AG20443 (cell line): Measurements from ENCODE around the gene USP49.
"Not testable (repeated sequence)": the region's sequence is repeated elsewhere in the genome, so short reads cannot be mapped to it uniquely, and the experiment has no call there.

Experiments
- DNase-seq: peaks from one replicate; pipeline ENCODE4 v3.0.0; 2012; ENCODE audit warnings: low spot score, mixed read lengths

USP49 gene

DNA sequence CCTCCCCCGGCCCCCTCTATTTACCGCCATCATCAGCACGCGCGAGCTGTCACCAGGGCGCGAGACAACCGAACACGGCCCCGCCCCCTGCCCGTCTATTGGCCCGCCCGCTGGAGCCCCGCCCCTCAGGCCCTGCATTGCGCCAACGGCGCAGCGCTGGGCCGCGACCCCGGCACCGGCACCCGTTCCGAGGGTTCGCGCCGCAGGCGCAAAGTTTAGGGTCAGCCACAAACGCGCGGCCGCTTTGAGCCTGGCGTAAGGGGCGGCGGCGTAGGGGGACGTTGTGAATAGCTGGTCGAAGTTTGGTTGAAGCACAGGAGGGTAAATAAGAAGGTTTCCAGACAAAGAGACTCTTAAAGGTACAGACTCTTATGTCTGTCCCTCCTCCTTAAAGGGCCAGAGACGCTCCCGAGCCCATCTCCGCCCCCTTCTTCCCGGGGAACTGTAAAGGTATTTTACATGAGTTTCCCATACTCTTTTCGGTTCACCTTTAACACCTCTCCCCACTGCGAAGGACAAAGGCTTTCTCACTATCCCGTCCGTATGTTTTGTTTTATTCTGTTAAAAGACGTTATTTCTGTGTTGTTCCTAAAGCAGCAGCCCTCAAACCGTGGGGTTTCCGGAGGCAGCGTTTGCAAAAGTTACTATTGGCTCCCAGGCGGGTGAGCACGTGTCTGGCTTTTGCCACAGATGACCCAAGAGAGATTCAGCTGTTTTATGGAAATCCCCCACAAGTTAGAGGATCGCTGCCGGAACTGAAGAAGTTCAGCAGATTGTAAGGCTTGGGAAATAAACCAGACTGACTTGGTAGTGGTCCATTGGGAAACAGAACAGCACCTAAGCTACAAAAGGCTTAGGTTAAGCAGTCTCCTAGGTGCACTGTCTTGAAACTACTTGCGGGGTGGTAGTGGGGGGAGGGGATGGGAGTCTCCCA is at the start of gene USP49:
Gene USP49 (minus strand): TSS at position 76 of the 934 bp plus-strand sequence. CDS start 88,392 bp downstream, outside the sequence.
- peak; percentile 96 for DNase-seq

DNA sequence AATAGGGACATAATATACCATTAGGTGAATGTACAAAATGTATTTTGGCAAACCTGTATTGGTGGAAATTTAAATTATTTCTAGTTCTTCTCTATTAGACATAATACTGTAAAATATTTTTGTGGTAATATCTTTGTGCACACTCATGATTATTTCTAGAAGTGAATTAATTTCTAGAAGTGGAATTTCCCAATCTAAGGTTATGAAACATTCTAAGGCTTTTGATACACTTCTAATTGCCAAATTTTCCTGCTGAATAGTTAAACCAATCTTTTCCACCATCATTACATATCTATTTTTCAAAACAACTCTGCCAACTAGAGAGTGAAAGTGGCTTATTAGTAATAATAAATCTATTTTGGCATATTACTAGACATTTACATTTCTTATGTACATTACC is 48.3 kb upstream of the USP49 start:
- DNase-seq, result no peak

DNA sequence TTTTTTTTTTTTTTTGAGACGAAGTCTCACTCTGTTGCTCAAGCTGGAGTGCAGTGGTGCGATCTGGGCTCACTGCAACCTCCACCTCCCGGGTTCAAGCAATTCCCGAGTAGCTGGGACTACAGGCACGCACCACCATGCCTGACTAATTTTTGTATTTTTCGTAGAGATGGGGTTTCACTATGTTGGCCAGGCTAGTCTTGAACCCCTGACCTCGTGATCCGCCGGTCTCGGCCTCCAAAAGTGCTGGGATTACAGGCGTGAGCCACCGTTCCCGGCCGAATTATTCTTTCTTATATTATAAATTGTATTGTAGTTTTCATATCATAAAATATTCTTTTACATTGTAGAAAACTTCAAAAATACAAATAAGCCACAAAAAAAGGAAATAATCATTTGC is 47.7 kb upstream of the USP49 start:
- DNase-seq, result not testable (repeated sequence)

DNA sequence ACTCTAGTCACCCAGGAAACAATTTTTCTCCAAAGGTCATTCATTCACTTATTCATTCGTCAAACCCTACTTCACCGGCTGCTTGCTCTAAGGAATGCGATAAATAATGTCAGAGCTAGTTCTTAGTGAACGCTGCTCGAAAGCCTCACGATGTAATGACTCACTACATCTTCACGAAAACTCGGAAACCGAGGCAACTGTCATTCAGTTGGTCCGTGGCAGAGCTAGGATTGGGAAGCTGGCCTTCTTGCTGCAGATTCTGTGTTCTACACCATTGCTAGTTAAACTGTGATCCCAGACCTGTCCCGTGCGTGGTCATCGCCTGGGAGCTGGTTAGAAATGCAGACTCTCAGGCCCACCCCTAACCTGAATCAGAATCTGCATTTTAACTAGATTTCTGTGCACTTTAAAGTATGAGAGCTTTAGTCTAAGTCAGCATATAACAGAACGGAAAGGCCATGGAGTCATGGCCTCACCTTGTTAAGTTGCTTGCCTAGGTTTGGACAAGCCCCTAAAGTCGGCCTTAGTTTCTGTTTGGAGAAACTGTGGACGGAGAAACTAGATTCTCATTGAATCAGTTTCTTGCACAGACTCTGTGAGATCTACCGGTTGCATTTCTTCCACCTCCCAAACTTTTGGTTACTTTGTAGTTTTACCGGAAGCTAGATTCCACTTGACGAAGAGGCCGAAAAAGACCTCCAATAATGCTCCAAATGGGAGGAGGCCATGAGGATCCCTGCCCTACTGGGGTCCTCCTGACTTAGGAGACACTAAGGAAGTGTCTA is 47.1 kb upstream of the USP49 start:
- peak; percentile 74 for DNase-seq

DNA sequence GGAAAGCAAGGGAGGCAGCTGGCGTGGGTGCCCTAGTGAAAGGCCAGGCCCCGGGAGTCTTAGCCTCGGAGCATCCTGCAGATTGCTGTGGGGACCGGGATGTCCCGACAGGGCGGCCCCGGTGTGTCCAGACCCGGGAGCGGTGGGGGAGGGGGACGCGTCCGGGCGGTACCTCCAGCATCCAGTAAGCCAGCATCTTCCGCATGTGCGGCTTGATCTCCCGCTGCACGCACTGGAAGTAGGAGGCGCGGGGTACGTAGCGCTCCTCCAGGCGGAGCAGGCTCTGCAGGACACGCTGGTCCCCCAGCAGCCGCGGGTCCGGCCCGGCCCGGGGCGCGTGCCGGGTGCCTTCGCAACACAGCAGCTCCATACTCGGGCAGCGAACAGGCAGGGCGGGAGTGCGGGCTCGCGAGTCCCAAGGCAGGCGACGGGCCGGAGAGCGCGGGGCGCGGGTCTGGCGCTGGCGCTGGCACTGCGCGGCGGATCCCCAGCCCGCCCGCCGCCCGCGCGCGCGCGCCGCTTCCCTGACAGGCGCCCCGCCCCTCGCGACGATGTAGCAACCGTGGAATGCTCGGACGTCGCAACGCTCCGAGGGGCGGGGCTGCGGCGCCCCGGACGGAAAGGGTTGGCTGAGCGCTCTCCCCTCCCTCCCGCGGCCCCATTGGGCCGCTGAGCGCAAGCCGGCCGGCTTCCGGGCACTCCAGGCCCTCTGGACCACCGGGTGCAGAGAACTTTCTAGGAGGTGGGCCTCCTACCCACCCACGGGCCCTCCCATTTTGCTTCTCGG is 46.3 kb upstream of the USP49 start, which contains the start of gene CCND3:
Gene CCND3 (minus strand): TSS at position 529 of the 787 bp plus-strand sequence. CDS start 159 bp downstream, at position 370.
- peak; percentile 96 for DNase-seq

DNA sequence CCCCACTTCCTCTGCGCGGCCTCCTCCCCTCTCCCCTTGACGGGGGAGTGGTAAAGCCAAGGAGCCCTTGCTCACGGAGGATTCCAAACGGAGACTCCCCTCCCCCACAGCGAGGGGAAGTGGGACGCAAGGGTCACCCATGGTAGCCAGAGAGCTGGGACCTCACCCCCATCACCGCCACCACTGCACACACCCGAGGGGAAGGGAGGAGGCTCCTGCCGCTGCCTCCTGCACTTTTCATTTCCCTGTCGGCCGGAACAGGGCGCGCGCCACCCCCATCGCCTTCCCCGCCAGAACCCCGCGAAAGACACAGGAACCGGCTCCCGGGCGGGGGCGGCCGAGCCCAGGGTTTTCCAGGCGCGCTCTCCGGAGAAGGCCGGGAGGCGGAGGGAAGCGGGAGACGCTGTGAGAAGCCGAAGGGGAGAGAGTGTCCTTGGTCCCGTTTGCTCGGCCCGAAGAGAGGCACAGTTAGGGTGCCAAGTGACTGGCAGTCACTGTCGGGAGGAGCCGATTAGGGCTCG is 45.6 kb upstream of the USP49 start:
- peak; percentile 47 for DNase-seq

DNA sequence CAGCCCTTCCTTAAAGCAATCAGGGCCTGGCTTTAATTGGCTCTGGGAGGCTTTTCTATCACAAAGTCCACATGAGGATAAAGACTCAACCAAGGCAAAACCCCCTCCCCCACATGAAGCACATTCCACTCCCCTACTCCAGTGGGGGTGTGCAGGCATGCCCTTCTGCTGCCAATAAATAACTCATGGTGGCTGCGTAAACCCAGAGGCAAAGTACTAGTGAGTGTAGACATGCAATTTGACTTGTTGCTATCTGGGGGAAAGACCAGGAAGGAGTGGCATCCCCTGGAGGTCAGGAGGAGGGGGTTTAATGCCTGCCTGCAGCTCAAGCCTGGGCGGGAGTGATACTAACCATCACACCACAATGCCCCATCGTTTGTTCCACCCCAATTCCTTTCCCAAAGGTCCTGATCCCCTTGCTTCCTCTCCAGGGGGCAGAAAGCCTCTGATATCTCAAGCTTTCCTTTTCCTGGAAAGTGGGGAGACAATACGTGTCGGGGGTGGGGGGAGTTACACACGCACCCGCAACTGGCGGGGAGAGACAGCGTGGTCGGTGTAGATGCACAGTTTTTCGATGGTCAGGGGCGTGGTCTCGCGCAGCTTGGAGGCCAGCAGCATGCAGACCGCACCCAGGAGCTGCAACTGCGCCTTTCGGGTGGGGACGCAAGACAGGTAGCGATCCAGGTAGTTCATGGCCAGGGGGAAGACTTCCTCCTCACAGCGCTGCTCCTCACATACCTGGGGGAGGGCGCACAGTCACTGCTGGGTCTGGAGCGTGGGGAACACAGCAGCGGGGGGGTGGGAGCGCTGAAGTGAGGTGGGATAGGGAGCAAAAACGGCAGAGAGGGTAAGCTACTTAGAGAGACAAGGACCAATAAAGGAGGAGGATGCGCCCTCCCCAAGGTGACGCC is 44.9 kb upstream of the USP49 start:
- no peak for DNase-seq

DNA sequence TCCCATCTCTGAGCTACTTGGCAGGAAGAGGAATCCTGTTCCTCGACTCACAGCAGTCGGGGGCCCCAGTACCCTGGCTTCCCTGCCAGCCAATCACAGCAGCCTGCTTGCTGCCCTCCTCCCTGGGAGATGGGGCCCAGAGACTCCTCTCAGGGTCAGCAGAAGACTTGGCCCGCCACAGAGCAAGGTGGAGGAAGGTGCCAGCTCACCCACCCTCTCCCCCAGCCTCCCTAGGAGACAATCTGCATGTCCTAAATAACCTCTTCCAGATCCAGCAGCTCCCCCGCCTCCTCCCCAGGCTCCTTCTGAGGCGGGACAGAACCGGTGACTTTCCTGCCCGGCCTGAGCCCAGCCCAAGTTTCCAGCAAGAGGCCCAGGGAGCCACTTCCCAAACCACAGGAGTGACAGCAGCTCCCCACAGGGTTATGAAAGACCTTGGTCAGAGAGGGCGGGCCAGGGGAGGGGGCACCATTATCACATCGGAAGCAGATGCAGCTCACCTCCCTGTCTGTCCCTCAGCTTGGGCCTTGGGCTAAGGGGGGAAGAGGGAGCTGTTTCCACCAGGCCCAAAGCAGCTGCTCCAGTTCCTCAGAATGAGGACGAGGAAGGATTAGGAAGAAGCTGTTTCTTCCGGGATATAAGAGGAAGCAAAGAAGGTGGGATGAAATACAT is 44.1 kb upstream of the USP49 start:
- peak; percentile 49 for DNase-seq

DNA sequence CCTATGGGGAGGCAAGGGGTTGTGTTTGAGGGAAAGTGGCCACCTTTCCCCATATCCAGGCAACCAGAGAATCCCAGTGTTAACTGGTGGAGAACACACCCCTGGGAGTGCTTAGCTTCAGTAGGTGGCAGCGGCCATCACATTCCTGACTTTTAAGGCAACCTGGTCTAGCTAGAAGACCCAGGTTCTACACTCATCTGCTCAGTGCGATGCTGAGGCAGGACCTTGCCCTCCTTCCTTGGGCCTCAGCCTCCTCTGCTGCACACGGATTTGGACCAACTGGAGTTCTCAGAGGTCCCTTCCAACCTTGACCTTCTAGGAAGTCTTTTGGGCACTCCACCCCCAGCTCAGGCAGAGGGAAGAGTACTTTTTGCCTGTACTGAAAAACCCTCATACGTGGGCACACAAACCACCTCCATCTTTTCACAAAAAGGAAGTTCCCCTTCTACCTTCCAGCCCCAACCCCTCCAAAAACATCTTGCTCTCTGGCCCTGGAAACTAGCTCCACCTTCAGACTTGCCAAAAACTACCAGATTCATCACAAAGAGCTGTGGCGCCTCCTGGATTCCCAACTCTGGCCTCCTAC is 43.5 kb upstream of the USP49 start:
- no peak for DNase-seq

DNA sequence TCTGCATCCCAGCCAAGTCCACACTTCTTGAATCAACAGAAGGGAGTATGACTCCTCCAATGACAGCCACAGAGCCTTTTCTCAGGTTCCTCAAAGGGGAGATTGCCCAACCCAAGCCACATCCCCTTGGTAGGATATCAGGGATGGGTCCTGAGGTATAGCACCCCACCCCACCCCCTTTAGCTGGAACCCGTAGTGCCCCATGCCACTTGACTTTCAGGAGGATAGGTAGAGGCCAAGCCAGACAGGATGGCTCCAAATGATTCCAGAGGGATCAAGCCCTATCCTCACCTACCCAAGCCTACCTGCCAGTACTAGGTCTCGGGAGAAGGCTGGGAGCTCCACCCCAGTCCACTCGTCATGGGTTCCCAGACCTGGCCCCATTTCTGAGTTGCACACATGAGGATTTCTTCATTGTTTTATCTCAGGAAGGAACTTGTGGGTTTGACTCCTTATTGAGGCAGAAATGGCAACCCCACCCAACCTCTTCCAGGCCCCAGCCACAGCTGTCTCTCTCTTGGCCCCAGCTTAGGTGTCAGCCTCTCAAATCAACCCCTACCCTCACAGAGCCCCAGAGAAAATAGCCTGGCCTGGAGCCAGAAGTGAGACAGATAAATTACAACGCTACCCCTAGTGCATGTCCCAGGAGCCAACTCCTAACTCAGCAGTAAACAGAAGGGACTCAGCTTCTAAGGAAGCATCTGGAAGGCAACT is 42.8 kb upstream of the USP49 start:
- DNase-seq, result no peak

DNA sequence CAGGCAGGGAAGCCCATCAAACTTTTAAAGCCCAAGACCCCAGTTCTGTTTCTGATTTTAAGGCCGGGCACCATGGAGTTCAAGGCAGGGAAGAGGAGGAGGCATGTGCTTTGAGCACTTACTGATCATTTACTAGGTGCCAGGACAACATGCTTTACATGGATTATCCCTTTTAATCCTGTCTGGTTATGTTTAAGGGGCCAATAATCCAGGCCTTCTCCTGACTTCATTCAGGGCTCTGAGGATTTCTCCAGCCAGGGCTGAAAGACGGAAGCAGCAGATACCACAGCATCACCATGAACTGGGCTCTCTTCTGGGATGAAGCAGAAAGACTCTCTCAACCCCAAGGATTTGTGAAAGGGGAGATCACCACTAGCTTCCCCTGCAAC is 42.3 kb upstream of the USP49 start:
- no peak for DNase-seq

DNA sequence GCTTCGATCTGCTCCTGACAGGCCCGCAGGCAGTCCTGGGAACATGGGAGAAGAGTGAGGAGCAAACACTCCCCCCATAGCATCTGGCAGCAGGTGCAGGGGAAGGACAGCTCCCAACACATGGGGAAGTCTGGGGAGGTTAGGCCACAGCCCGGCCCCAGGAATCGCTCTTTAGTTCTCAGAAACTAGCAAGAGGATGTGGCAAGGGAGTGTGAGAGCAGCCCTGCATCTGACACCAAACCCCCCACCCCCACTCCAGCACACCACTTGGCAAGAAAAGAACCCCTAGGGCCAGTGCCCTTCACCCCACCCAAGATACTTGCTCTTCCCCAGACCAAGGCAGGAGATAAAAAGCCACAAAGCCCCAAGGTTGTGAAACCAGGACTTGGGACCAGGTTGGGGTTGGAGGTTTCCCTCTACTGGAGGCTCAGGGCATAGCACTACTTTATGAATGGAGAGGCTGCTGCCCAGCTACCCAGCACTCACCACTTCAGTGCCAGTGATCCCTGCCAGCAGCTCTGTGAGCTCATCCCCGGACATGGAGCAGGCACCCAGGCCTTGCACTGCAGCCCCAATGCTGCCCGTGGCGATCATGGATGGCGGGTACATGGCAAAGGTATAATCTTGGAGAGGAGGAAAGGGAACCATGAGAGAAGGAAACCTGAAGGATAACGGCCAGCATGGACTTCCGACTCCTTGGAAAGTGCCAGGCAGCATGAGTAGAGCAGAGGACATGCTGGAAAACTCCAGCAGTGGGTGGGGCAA is 41.1 kb upstream of the USP49 start:
- DNase-seq, result peak; percentile 91

DNA sequence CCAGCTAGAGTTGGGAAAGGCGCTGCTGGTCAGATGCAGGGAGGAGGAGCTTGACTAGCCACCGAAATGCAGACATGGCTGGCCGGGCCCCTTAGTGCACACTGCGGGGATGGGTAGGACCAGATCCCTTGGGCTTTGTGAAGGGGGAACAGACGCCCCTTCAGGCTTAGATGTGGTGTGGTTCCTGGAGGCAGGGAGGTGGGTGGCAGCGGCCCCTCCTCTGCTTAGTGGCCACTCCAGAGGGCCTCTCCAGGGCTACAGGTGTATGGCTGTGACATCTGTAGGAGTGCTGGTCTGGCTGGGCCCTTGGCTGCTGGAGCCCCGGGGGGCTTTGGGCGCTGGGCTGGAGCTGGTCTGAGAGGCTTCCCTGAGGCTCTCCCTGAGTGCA is 40.5 kb upstream of the USP49 start:
- DNase-seq, result no peak

DNA sequence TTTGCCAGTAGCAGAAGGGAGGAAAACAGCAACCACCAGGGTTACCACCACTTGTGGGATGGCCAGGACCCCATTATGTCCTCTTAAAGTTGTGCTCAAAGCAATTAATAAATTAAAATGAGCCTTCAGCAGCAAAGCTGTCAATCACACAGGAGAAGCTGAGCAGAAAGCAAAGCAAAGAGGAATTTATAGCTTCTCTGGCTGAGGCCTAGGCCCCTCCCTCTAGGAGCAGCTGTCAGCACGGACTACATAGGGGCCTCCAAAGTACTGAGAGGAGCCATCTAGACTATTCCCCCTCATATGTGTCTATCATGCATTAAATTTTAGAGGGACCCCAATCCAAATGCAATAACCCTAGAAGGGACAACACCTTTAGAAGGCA is 40.0 kb upstream of the USP49 start:
- no peak for DNase-seq

DNA sequence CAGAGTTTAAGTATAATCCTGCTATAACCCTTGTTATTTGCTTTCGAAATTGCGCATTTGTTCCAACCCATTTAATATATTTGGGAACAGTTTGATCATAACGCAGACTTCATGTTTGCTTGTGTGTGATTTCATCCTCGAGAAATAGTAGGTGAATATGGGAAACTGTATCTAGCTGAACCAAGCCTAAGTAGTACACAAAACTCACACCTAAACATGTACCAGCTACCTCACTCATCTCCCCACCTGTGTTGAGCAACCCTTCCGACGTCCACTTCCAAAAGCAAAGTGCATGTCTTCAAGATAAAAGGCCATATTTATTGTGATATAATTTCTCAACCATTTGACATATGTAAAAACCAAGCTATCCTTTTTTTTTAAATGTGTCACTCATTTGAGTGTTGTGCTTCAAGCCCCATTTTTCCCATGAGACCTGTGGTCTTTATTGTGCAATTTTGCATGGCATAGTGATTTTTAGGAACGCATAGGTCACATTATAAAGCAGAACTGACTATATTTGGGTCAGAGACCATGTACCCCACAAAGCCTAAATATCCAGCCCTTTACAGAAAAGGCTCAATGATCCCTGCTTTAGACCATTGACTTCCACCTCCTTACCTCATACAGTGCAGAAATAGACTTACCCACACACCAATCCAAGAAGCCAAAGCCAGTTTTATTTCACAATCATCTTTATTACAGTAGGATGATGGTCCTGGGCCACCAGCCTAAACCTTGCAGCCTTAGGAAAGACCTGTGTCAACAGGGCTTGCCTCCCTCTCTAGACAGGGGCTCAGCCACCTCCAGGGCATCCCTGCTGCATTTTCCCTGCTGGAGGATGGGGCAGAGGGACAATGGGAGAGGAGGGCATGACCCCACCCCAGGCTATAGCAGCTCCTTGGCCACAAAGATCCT is 39.4 kb upstream of the USP49 start:
- DNase-seq, result no peak

DNA sequence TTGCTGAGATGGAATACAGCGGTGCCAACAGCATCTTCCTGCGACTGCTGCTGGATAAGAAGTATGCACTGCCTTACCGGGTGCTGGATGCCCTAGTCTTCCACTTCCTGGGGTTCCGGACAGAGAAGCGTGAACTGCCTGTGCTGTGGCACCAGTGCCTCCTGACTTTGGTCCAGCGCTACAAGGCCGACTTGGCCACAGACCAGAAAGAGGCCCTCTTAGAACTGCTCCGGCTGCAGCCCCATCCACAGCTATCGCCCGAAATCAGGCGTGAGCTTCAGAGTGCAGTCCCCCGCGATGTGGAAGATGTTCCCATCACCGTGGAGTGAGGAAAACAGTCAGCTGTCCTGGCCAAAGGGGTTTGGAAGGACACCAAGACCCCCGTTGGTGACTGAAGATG is 37.2 kb upstream of the USP49 start:
- no peak for DNase-seq

DNA sequence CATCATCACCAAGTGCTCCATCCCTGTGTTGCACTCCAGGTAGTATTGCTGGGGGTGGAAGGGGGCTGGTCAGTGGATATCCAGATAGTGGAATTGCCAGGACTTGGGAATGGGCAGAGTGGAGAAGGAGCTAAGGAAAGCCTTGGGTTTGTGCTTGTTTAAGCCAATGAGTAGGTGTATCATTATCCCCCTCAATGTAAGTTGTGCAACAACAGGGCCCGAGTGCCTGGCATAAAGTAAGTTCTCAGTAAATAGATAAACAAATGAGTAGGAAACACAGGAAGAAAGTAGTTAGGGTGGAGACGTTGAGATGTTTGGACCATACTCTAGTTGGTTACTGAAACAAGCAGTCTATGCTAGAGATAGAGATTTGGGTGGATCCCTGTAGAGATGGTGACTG is 36.6 kb upstream of the USP49 start:
- DNase-seq, result no peak
